ENCODE measurements around the gene ITGB8. TPM values are rescaled to one million over a fixed set of nuclear protein-coding genes. Genes with fewer than 3 reads are reported as not detected.

ITGB8 gene
- total RNA-seq, 4 donors from 2014 or later = 199 to 606 (median 388) TPM

- Histone ChIP-seq H3K36me3 (no peaks in the 10 kb centered on the region), H3K27me3 (no peaks in the 10 kb centered on the region), H3K4me1 (peaks cover 0 to 16% (median 2%) of the 10 kb centered on the region in 4 donors), H3K4me3 (no peak overlapping the region), H3K27ac (no peak overlapping the region), H3K9me3 (no peaks in the 10 kb centered on the region)
- no peak for TF ChIP-seq CTCF (IDR thresholded peaks at IDR 0.05)
- TF ChIP-seq EP300 (IDR thresholded peaks at IDR 0.05) = no peak
- TF ChIP-seq POLR2A (IDR thresholded peaks at IDR 0.05) = no peak
- 92 to 93% methylated on average over 3 of the region's 3 CpGs for whole genome bisulfite sequencing, 2 donors
- no peak for DNase-seq (ENCODE audit: low spot score in 2 of 2)
These were observed 34.3 kb upstream of the ITGB8 start for GRCh38 chr7:20296444-20296843.

- Histone ChIP-seq H3K27me3 (no peaks in the 10 kb centered on the region), H3K9me3 (no peaks in the 10 kb centered on the region), H3K36me3 (no peaks in the 10 kb centered on the region), H3K27ac (no peak overlapping the region), H3K4me1 (peaks cover 0 to 16% (median 2%) of the 10 kb centered on the region in 4 donors), H3K4me3 (no peak overlapping the region)
- 73 to 85% methylated on average over 3 of the region's 3 CpGs for WGBS, 2 donors
- TF ChIP-seq CTCF (IDR thresholded peaks at IDR 0.05) (no peak), POLR2A (IDR thresholded peaks at IDR 0.05) (no peak), EP300 (IDR thresholded peaks at IDR 0.05) (no peak)
- DNase-seq (ENCODE audit: low spot score in 2 of 2) = no peak
These were observed 33.8 kb upstream of the ITGB8 start for GRCh38 chr7:20296901-20297300.

- H3K4me1 ChIP-seq = peaks cover 0 to 16% (median 4%) of the 10 kb centered on the region in 4 donors
These were observed 32.2 kb upstream of the ITGB8 start for GRCh38 chr7:20298486-20298901.

GRCh38 chr7:20299145-20299544 is 31.6 kb upstream of the ITGB8 start:
- Histone ChIP-seq H3K9me3 (no peaks in the 10 kb centered on the region), H3K27ac (peak overlapping the region in 1 of 4 donors; percentile 77), H3K4me3 (no peak overlapping the region), H3K27me3 (no peaks in the 10 kb centered on the region), H3K4me1 (peaks cover 0 to 16% (median 4%) of the 10 kb centered on the region in 4 donors), H3K36me3 (no peaks in the 10 kb centered on the region)
- TF ChIP-seq POLR2A (IDR thresholded peaks at IDR 0.05) (no peak), EP300 (IDR thresholded peaks at IDR 0.05) (no peak), CTCF (IDR thresholded peaks at IDR 0.05) (no peak)
- no peak for DNase-seq (ENCODE audit: low spot score in 2 of 2)
- WGBS, 2 donors = 92 to 94% methylated on average over 1 of the region's 1 CpG

More at GRCh38 chr7:20298486-20298901, 32.2 kb upstream of the ITGB8 start:
- no peak for DNase-seq (ENCODE audit: low spot score in 2 of 2)
- no peaks in the 10 kb centered on the region for H3K36me3 ChIP-seq
- no peak overlapping the region for H3K4me3 ChIP-seq
- H3K9me3 ChIP-seq = no peaks in the 10 kb centered on the region
- H3K27me3 ChIP-seq = no peaks in the 10 kb centered on the region
- TF ChIP-seq CTCF (IDR thresholded peaks at IDR 0.05) = no peak
- TF ChIP-seq POLR2A (IDR thresholded peaks at IDR 0.05) = no peak
- no peak for TF ChIP-seq EP300 (IDR thresholded peaks at IDR 0.05)
- no peak overlapping the region for H3K27ac ChIP-seq
- 68 to 71% methylated on average over 1 of the region's 1 CpG for WGBS, 2 donors

GRCh38 chr7:20299647-20300312 is 30.9 kb upstream of the ITGB8 start:
- TF ChIP-seq POLR2A (IDR thresholded peaks at IDR 0.05) (no peak), CTCF (IDR thresholded peaks at IDR 0.05) (no peak), EP300 (IDR thresholded peaks at IDR 0.05) (no peak)
- peak overlapping the region in 2 of 4 donors; percentile 71 to 77 for H3K27ac ChIP-seq
- H3K4me3 ChIP-seq = peak overlapping the region in 2 of 4 donors; percentile 10 to 19
- no peaks in the 10 kb centered on the region for H3K9me3 ChIP-seq
- no peak for DNase-seq (ENCODE audit: low spot score in 2 of 2)
- H3K4me1 ChIP-seq = peaks cover 0 to 16% (median 4%) of the 10 kb centered on the region in 4 donors
- no peaks in the 10 kb centered on the region for H3K27me3 ChIP-seq
- no peaks in the 10 kb centered on the region for H3K36me3 ChIP-seq
- 81 to 83% methylated on average over 6 of the region's 6 CpGs for WGBS, 2 donors

Measured in tibial nerve (tissue), 4 donors.